HEK293 (cell line): ENCODE results near the gene CD3D.

Experiments
- CTCF ChIP-seq: fragments of 450-650 bp; formaldehyde crosslinking; IDR thresholded peaks from 2 replicates; pipeline ENCODE4 v1.5.1; 2016; ENCODE audit warnings: missing biosample characterization, missing genetic modification characterization
- HOXC10 ChIP-seq: sonication (generic); formaldehyde crosslinking; IDR thresholded peaks from 2 replicates; pipeline ENCODE4 v1.8.1; 2023; ENCODE audit warnings: mild to moderate bottlenecking, missing genetic modification reagents
- KLF10 ChIP-seq: fragments of 450-650 bp; IDR thresholded peaks from 2 replicates; pipeline ENCODE4 v1.5.1; 2018; ENCODE audit warnings: missing biosample characterization, mild to moderate bottlenecking, missing genetic modification characterization
- TCF7L2 ChIP-seq: IDR thresholded peaks from 2 replicates; pipeline ENCODE4 v1.6.1; 2011; ENCODE audit warnings: low read depth, mild to moderate bottlenecking, inconsistent platforms, low read length, moderate library complexity, borderline replicate concordance
- ZNF174 ChIP-seq: fragments of 450-650 bp; formaldehyde crosslinking; IDR thresholded peaks from 2 replicates; pipeline ENCODE4 v1.5.0; 2017; ENCODE audit warnings: missing biosample characterization, mild to moderate bottlenecking, missing genetic modification characterization
- ZNF292 ChIP-seq: fragments of 450-650 bp; formaldehyde crosslinking; IDR thresholded peaks from 2 replicates; pipeline ENCODE4 v1.5.1; 2016; ENCODE audit warnings: low read depth, missing biosample characterization, missing genetic modification characterization, borderline replicate concordance
- TF ChIP-seq, protein P1 (sequence below): fragments of 450-650 bp; formaldehyde crosslinking; IDR thresholded peaks from 2 replicates; pipeline ENCODE4 v1.5.1; 2017; ENCODE audit warnings: missing biosample characterization, missing genetic modification characterization

- TF ChIP-seq KLF10 (tag by site-specific recombination) (no peak), HOXC10 (CRISPR knock-in tag) (no peak), CTCF (tag by site-specific recombination) (no peak), TCF7L2 (no peak), ZNF292 (tag by site-specific recombination) (no peak), ZNF174 (tag by site-specific recombination) (no peak)
- TF ChIP-seq, protein P1, sequence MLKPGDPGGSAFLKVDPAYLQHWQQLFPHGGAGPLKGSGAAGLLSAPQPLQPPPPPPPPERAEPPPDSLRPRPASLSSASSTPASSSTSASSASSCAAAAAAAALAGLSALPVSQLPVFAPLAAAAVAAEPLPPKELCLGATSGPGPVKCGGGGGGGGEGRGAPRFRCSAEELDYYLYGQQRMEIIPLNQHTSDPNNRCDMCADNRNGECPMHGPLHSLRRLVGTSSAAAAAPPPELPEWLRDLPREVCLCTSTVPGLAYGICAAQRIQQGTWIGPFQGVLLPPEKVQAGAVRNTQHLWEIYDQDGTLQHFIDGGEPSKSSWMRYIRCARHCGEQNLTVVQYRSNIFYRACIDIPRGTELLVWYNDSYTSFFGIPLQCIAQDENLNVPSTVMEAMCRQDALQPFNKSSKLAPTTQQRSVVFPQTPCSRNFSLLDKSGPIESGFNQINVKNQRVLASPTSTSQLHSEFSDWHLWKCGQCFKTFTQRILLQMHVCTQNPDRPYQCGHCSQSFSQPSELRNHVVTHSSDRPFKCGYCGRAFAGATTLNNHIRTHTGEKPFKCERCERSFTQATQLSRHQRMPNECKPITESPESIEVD (tag by site-specific recombination) = no peak
These were observed 47.3 kb downstream of the CD3D start for GRCh38 chr11:118295199-118295598.
